K562 (cell line): ENCODE measurements around the gene PSMG3. TPM values are rescaled to one million over a fixed set of nuclear protein-coding genes. Genes with fewer than 3 reads are reported as not detected.

ENCODE experiments used
- ATAC-seq: fragments of 200-7000 bp; cut with Tn5 transposase; 3 replicates; pipeline ENCODE4 v1.9.1; 2020; ENCODE audit warnings: moderate library complexity
- BruUV-seq: library from RNA; stranded (reverse); fragments of 400-500 nt; replicated peaks from 2 replicates; lab custom pipeline; 2021; lab: Mats Ljungman, UMichigan
- CTCF ChIA-PET: fragments of 300-600 bp; formaldehyde crosslinking; extraction: SDS; loops from one replicate; lab custom pipeline; 2021; ENCODE audit warnings: low intra/inter-chr PET ratio; lab: Yijun Ruan, JAX
- POLR2A ChIA-PET: fragments of 300-600, 350-650 bp; sonication (Branson Sonifier 250); formaldehyde crosslinking; extraction: SDS; loops from one replicate; lab custom pipeline; 2021; ENCODE audit warnings: antibody characterized with exemption, inconsistent platforms; lab: Yijun Ruan, JAX
- DNase-seq, 4 experiments: peaks; one replicate each; pipeline versions ENCODE4 v3.0.0 to v3.0.0-alpha.2; 2011 to 2018; ENCODE audit warnings: low spot score in 3 of 4, mixed read lengths in 3 of 4; ENCODE audit errors: extremely low read depth in 1 of 4
- FAIRE-seq: peaks from 2 replicates; lab custom pipeline; 2011; peaks lifted over from hg19 to GRCh38; lab: Jason Lieb, UNC
- H2AFZ ChIP-seq: 2 replicates; pipeline ENCODE4 v1.6.0; 2011; ENCODE audit warnings: low read depth, low read length, control low read depth, inconsistent platforms
- H3K27ac ChIP-seq: fragments of 200-600 bp; 3 replicates; pipeline ENCODE4 v1.8.0; 2011; ENCODE audit warnings: low read depth, mild to moderate bottlenecking, control low read depth, inconsistent platforms, low read length, moderate library complexity, mixed read lengths; ENCODE audit errors: extremely low read depth
- H3K27me3 ChIP-seq, 2 experiments: fragments of 300-600 bp in 1 of 2; 2 replicates in 1 of 2; 3 replicates in 1 of 2; pipeline versions ENCODE4 v1.6.0 to v1.8.0; 2011; ENCODE audit warnings: inconsistent platforms in 2 of 2, low read length in 2 of 2, mild to moderate bottlenecking in 1 of 2, mixed read lengths in 1 of 2, moderate library complexity in 1 of 2; ENCODE audit not compliant: control insufficient read depth in 2 of 2, insufficient read depth in 2 of 2
- H3K36me3 ChIP-seq: fragments of 300-600 bp; 3 replicates; pipeline ENCODE4 v1.8.0; 2011; ENCODE audit warnings: mild to moderate bottlenecking, low read length, inconsistent platforms; ENCODE audit not compliant: control insufficient read depth, insufficient read depth
- H3K4me1 ChIP-seq, 2 experiments: fragments of 200-600 bp in 1 of 2; replicated peaks in 1 of 2; 2 replicates in 1 of 2; 3 replicates in 1 of 2; pipeline versions ENCODE4 v1.5.1 to v1.8.0; 2011; ENCODE audit warnings: inconsistent platforms in 2 of 2, low read length in 2 of 2, mild to moderate bottlenecking in 1 of 2, mixed read lengths in 1 of 2, moderate library complexity in 1 of 2; ENCODE audit not compliant: control insufficient read depth in 2 of 2, insufficient read depth in 2 of 2
- H3K4me2 ChIP-seq: 2 replicates; pipeline ENCODE4 v1.6.1; 2011; ENCODE audit warnings: low read length, control low read depth, inconsistent platforms, mixed read lengths; ENCODE audit not compliant: insufficient read depth
- H3K4me3 ChIP-seq: fragments of 200-600 bp; sonication (generic), shearing (Covaris generic); 2 replicates; pipeline ENCODE4 v1.5.1; 2016; ENCODE audit warnings: control low read depth, inconsistent platforms
- H3K79me2 ChIP-seq: fragments of 200-600 bp; 3 replicates; pipeline ENCODE4 v1.8.0; 2011; ENCODE audit warnings: low read length, inconsistent platforms; ENCODE audit not compliant: control insufficient read depth, insufficient read depth
- H3K9ac ChIP-seq, 2 experiments: 2 replicates each; pipeline versions ENCODE4 v1.6.0 to v1.6.1; 2011; ENCODE audit warnings: low read depth in 2 of 2, low read length in 2 of 2, control low read depth in 1 of 2, inconsistent platforms in 1 of 2, mild to moderate bottlenecking in 1 of 2, mixed read lengths in 1 of 2; ENCODE audit not compliant: insufficient read depth in 1 of 2
- H3K9me1 ChIP-seq: one replicate; pipeline ENCODE4 v1.6.0; 2011; ENCODE audit warnings: inconsistent platforms, mild to moderate bottlenecking, low read length, moderate library complexity; ENCODE audit not compliant: control insufficient read depth, insufficient read depth
- H3K9me3 ChIP-seq: replicated peaks from 2 replicates; pipeline ENCODE4 v1.5.1; 2011; ENCODE audit warnings: low read depth, low read length, inconsistent platforms; ENCODE audit not compliant: control insufficient read depth, insufficient read depth
- H4K20me1 ChIP-seq: replicated peaks from 2 replicates; pipeline ENCODE4 v1.6.1; 2011; ENCODE audit warnings: low read length, inconsistent platforms, mixed read lengths; ENCODE audit not compliant: control insufficient read depth, insufficient read depth
- ADNP ChIP-seq: fragments of 200-800 bp; sonication (Bioruptor generic); IDR thresholded peaks from 2 replicates; pipeline ENCODE4 v1.6.1; 2016; ENCODE audit warnings: missing genetic modification characterization, missing compliant biosample characterization
- CBX8 ChIP-seq: fragments of 200-600 bp; sonication (generic); IDR thresholded peaks from 2 replicates; pipeline ENCODE4 v1.6.1; 2012; ENCODE audit warnings: borderline replicate concordance, mixed run types, low read depth, mild to moderate bottlenecking, moderate library complexity, mixed read lengths, low read length, control low read depth, inconsistent platforms; ENCODE audit not compliant: poor library complexity, severe bottlenecking; ENCODE audit errors: extremely low read depth
- FIP1L1 ChIP-seq: fragments of 200-400 bp; formaldehyde crosslinking; IDR thresholded peaks from 2 replicates; pipeline ENCODE4 v1.6.1; 2018; ENCODE audit warnings: mild to moderate bottlenecking, low read depth, low read length; ENCODE audit not compliant: poor library complexity, severe bottlenecking
- HSF4 ChIP-seq: fragments of 250-450 bp; sonication (Bioruptor Pico); IDR thresholded peaks from 2 replicates; pipeline ENCODE4 v2.1.2; 2022; ENCODE audit warnings: mild to moderate bottlenecking, moderate library complexity, borderline replicate concordance
- JUND ChIP-seq, 2 experiments: IDR thresholded peaks; 2 replicates in 1 of 2; 3 replicates in 1 of 2; pipeline ENCODE4 v1.6.1; 2011; ENCODE audit warnings: borderline replicate concordance in 2 of 2, low read depth in 2 of 2, low read length in 2 of 2, improper control_type of control experiment in 1 of 2, missing biosample characterization in 1 of 2, missing genetic modification characterization in 1 of 2, missing genetic modification reagents in 1 of 2
- NCOA4 ChIP-seq: fragments of 450-650 bp; IDR thresholded peaks from 2 replicates; pipeline ENCODE4 v1.6.1; 2018; ENCODE audit warnings: mild to moderate bottlenecking; ENCODE audit not compliant: partially characterized antibody
- NR3C1 ChIP-seq: sonication (generic); formaldehyde crosslinking; IDR thresholded peaks from 2 replicates; pipeline ENCODE4 v1.8.1; 2022; ENCODE audit warnings: missing genetic modification reagents
- POLR2A ChIP-seq: fragments of 450-650 bp; conservative IDR thresholded peaks from 2 replicates; pipeline ENCODE4 v1.6.1; 2016
- PTBP1 ChIP-seq: fragments of 200-400 bp; formaldehyde crosslinking; IDR thresholded peaks from 2 replicates; pipeline ENCODE4 v1.6.1; 2017; ENCODE audit warnings: low read depth, low read length
- STAT5A ChIP-seq: IDR thresholded peaks from 2 replicates; pipeline ENCODE4 v1.6.1; 2012; ENCODE audit warnings: low read length, inconsistent platforms, borderline replicate concordance
- THRAP3 ChIP-seq: fragments of 450-650 bp; IDR thresholded peaks from 2 replicates; pipeline ENCODE4 v1.6.1; 2016; ENCODE audit warnings: mild to moderate bottlenecking, inconsistent platforms, borderline replicate concordance
- ZEB2 ChIP-seq: fragments of 450-650 bp; IDR thresholded peaks from 2 replicates; pipeline ENCODE4 v1.6.1; 2016
- ZFP36 ChIP-seq: fragments of 150-350 bp; IDR thresholded peaks from 2 replicates; pipeline ENCODE4 v1.6.1; 2018; ENCODE audit warnings: low read length, low read depth; ENCODE audit not compliant: partially characterized antibody
- ZFP91 ChIP-seq: sonication (generic); formaldehyde crosslinking; IDR thresholded peaks from 2 replicates; pipeline ENCODE4 v1.8.0; 2022; ENCODE audit warnings: mild to moderate bottlenecking, missing genetic modification reagents
- ZNF583 ChIP-seq: fragments of 250-450 bp; sonication (Bioruptor Pico); IDR thresholded peaks from 2 replicates; pipeline ENCODE4 v1.4.0; 2020
- WGBS: fragments of 100-300 bp; shearing (Covaris generic); methylation state at CpG from one replicate; pipeline ENCODE4 v1.1.6; 2016; ENCODE audit warnings: low coverage, mixed read lengths; ENCODE audit not compliant: insufficient coverage; ENCODE audit errors: missing lambda C conversion rate; 5-methylcytosine and 5-hydroxymethylcytosine counted together
- in situ Hi-C: fragments of 300-500 bp; cut with MboI; formaldehyde crosslinking; loops from 4 replicates; pipeline ENCODE4 v1.15.0; 2018; ENCODE audit warnings: inconsistent platforms, mixed read lengths
- intact Hi-C: fragments of 100-400 bp; cut with micrococcal nuclease; formaldehyde crosslinking; loops from 2 replicates; pipeline ENCODE4 v1.14.2; 2022
- polyA plus RNA-seq, 8 experiments: library from polyadenylated mRNA; depleted of rRNA in 4 of 8; stranded (reverse) in 5 of 8; unstranded in 3 of 8; fragments of >200 nt; fragmentation: Nextera tagmentation in 2 of 8; fragmentation: Illumina TruSeq in 1 of 8; extraction: Ambion mirVana in 2 of 8; extraction: Trizol in 1 of 8; gene quantifications; 2 replicates each; pipeline versions ENCODE4 v1.2.1 to v1.2.3, GENCODE V29; 2011 to 2014; ENCODE audit warnings: inconsistent platforms in 1 of 8, missing spikeins in 1 of 8
- total RNA-seq, 7 experiments: library from RNA; depleted of rRNA in 6 of 7; stranded (reverse); fragments of >200 nt in 6 of 7; fragmentation: Illumina TruSeq in 2 of 7; extraction: Trizol in 2 of 7; gene quantifications; 2 replicates each; pipeline versions ENCODE4 v1.2.1 to v1.2.3, GENCODE V29; 2011 to 2021; ENCODE audit warnings: low replicate concordance in 1 of 7
- TF ChIP-seq, protein P1 (sequence below): sonication (generic); formaldehyde crosslinking; IDR thresholded peaks from 2 replicates; pipeline ENCODE4 v1.8.0; 2022; ENCODE audit warnings: missing genetic modification reagents, mild to moderate bottlenecking, borderline replicate concordance
- TF ChIP-seq, protein P2 (sequence below): fragments of 450-650 bp; formaldehyde crosslinking; IDR thresholded peaks from 2 replicates; pipeline ENCODE4 v1.4.0; 2022; ENCODE audit warnings: missing genetic modification characterization

PSMG3 gene
- total and polyA plus RNA-seq, 9 of the 15 experiments (the other 6 are each of a cell fraction or from before 2014, with no cell fraction given): 34.8 to 122 (median 80.1) TPM

GRCh38 chr7:1540776-1541271 is 29.0 kb downstream of the PSMG3 start:
- FAIRE-seq: no peak
- Histone ChIP-seq H3K9me3 (no peaks in the 10 kb centered on the region), H3K4me1 (peaks cover 10 to 83% of the 10 kb centered on the region in 2 experiments; a peak in 4 of 5 replicates), H3K9me1 (peaks cover 10% of the 10 kb centered on the region), H3K9ac (0 out of 4 replicates have a peak overlapping the region, but pooled peaks of 1 of the 2 experiments have one; percentile 20), H3K36me3 (peaks cover 45% of the 10 kb centered on the region; the same call in 2 of the 3 replicates), H3K4me3 (no peak overlapping the region), H3K79me2 (peaks cover 26% of the 10 kb centered on the region), H4K20me1 (peaks cover 22% of the 10 kb centered on the region), H2AFZ (no peak overlapping the region), H3K4me2 (no peak overlapping the region), H3K27me3 (no peaks in the 10 kb centered on the region), H3K27ac (no peak overlapping the region)
- in situ Hi-C loops (no loop called here), intact Hi-C loops (no loop called here)
- TF ChIP-seq NCOA4: no peak
- no peak for TF ChIP-seq JUND (IDR thresholded peaks at IDR 0.05; ENCODE audit: borderline replicate concordance, low read depth, low read length)
- TF ChIP-seq JUND (tag; IDR thresholded peaks at IDR 0.05; ENCODE audit: borderline replicate concordance, low read depth, low read length): no peak
- no peak for TF ChIP-seq NR3C1 (CRISPR knock-in tag)
- TF ChIP-seq FIP1L1: peak; percentile 35
- no peak for TF ChIP-seq THRAP3
- TF ChIP-seq, protein P1, sequence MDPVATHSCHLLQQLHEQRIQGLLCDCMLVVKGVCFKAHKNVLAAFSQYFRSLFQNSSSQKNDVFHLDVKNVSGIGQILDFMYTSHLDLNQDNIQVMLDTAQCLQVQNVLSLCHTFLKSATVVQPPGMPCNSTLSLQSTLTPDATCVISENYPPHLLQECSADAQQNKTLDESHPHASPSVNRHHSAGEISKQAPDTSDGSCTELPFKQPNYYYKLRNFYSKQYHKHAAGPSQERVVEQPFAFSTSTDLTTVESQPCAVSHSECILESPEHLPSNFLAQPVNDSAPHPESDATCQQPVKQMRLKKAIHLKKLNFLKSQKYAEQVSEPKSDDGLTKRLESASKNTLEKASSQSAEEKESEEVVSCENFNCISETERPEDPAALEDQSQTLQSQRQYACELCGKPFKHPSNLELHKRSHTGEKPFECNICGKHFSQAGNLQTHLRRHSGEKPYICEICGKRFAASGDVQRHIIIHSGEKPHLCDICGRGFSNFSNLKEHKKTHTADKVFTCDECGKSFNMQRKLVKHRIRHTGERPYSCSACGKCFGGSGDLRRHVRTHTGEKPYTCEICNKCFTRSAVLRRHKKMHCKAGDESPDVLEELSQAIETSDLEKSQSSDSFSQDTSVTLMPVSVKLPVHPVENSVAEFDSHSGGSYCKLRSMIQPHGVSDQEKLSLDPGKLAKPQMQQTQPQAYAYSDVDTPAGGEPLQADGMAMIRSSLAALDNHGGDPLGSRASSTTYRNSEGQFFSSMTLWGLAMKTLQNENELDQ: no peak
- 0 out of 2 replicates have a peak, but pooled peaks have one; percentile 22 for TF ChIP-seq POLR2A
- no peak for TF ChIP-seq HSF4 (CRISPR knock-in tag)
- no peak for TF ChIP-seq ZEB2
- no peak for TF ChIP-seq ZFP36
- no peak for TF ChIP-seq ZNF583
- TF ChIP-seq PTBP1: no peak
- no peak for TF ChIP-seq ZFP91 (CRISPR knock-in tag)
- TF ChIP-seq STAT5A: no peak
- no peak for TF ChIP-seq ADNP
- TF ChIP-seq, protein P2, sequence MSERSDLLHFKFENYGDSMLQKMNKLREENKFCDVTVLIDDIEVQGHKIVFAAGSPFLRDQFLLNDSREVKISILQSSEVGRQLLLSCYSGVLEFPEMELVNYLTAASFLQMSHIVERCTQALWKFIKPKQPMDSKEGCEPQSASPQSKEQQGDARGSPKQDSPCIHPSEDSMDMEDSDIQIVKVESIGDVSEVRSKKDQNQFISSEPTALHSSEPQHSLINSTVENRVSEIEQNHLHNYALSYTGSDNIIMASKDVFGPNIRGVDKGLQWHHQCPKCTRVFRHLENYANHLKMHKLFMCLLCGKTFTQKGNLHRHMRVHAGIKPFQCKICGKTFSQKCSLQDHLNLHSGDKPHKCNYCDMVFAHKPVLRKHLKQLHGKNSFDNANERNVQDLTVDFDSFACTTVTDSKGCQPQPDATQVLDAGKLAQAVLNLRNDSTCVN (CRISPR knock-in tag): no peak
- no peak for TF ChIP-seq CBX8
- ChIA-PET POLR2A (interaction anchor here (0.9 to 1.3 kb wide), 2 partner anchors 7 to 33 kb away, joined by 3 to 5 read pairs; no protein-coding TSS in a partner anchor), CTCF (no interaction called here)
- ATAC-seq: no peak
- WGBS: 90% methylated on average over 15 of the region's 31 CpGs
- DNase-seq: no peak
- BruUV-seq: TSS peak; percentile 14
